ENCODE measurements around the gene SREBF1. TPM values are rescaled to one million over a fixed set of nuclear protein-coding genes. Genes with fewer than 3 reads are reported as not detected.

Gene SREBF1
- total and polyA plus RNA-seq, 2 of the 4 experiments (the other 2 are of a cell fraction), result 3.4 to 20.4 TPM

- no TSS peak for BruUV-seq (replicated peaks)
- peak; percentile 24 for ATAC-seq (ENCODE audit: low read depth)
Observed at GRCh38 chr17:17783116-17783824, 53.5 kb downstream of the SREBF1 start.

More at GRCh38 chr17:17783116-17783824, 53.5 kb downstream of the SREBF1 start:
- in situ Hi-C loops (cut with MboI; ENCODE audit: low sequenced_read_pairs), result no loop called here
- no peak overlapping the region for H3K9ac ChIP-seq (ENCODE audit: low read depth, low read length)
- H3K14ac ChIP-seq (replicated peaks; ENCODE audit: low read depth, low read length), result no peak overlapping the region
- H4K5ac ChIP-seq (ENCODE audit: low read depth, low read length), result no peak overlapping the region
- H3K4me1 ChIP-seq (ENCODE audit: control insufficient read depth, insufficient read depth, low read length), result peaks cover 42% of the 10 kb centered on the region
- H3K36me3 ChIP-seq (ENCODE audit: control insufficient read depth, insufficient read depth, low read length), result no peaks in the 10 kb centered on the region
- CTCF ChIA-PET, result no interaction called here
- H2AK5ac ChIP-seq (ENCODE audit: low read depth, low read length), result no peak overlapping the region
- H4K8ac ChIP-seq (ENCODE audit: low read depth in 2 of 2, low read length in 2 of 2), result no peak overlapping the region
- H3K18ac ChIP-seq (ENCODE audit: low read depth, low read length), result no peak overlapping the region
- H3K4ac ChIP-seq (ENCODE audit: low read depth, low read length), result no peak overlapping the region
- no peak for DNase-seq
- H3K9me1 ChIP-seq (ENCODE audit: insufficient read depth, low read length), result no peaks in the 10 kb centered on the region; the same call in none of the 2 replicates
- H3K27me3 ChIP-seq (ENCODE audit: control insufficient read depth, insufficient read depth, low read length), result no peaks in the 10 kb centered on the region
- TF ChIP-seq NFE2L2 (IDR thresholded peaks at IDR 0.05; ENCODE audit: low read depth, low read length) (no peak), RAD21 (IDR thresholded peaks at IDR 0.05; ENCODE audit: low read length) (no peak), SMC3 (IDR thresholded peaks at IDR 0.05; ENCODE audit: low read depth, low read length) (no peak), CTCF (conservative IDR thresholded peaks at IDR 0.05; ENCODE audit: low read depth, low read length) (no peak), MAZ (IDR thresholded peaks at IDR 0.05; ENCODE audit: borderline replicate concordance, low read depth, low read length) (no peak), ELK1 (IDR thresholded peaks at IDR 0.05; ENCODE audit: borderline replicate concordance, low read depth, low read length) (no peak), BHLHE40 (IDR thresholded peaks at IDR 0.05; ENCODE audit: low read depth, low read length) (no peak), RFX5 (IDR thresholded peaks at IDR 0.05; ENCODE audit: low read depth, low read length) (no peak), RCOR1 (IDR thresholded peaks at IDR 0.05; ENCODE audit: insufficient replicate concordance, low read length) (no peak), MAFK (IDR thresholded peaks at IDR 0.05; ENCODE audit: low read depth, low read length) (no peak), CHD1 (IDR thresholded peaks at IDR 0.05; ENCODE audit: low read depth, low read length) (no peak), CEBPB (IDR thresholded peaks at IDR 0.05; ENCODE audit: low read depth, low read length) (no peak), FOS (IDR thresholded peaks at IDR 0.05; ENCODE audit: low read depth, low read length) (no peak), POLR2A (IDR thresholded peaks at IDR 0.05; ENCODE audit: low read depth, low read length) (no peak)
- H3K9me3 ChIP-seq (ENCODE audit: control insufficient read depth, insufficient read depth, low read length), result no peaks in the 10 kb centered on the region
- H2BK15ac ChIP-seq (ENCODE audit: low read depth, low read length), result no peak overlapping the region
- intact Hi-C loops (cut with micrococcal nuclease), result loop anchor here (10.0 kb wide), 1 partner anchor 98 kb away; the partner anchor contains the start of gene RAI1
- no peak overlapping the region for H4K91ac ChIP-seq (ENCODE audit: insufficient read depth, low read depth, low read length)
- H3K56ac ChIP-seq (ENCODE audit: extremely low read depth, insufficient read depth, low read length), result no peak overlapping the region
- WGBS, 2 experiments (ENCODE audit: extremely low coverage in 2 of 2, insufficient read length in 1 of 2), result 0% methylated on average over 3 of the region's 75 CpGs; no CpG with 5 or more reads in 1 of the 2 experiments
- peaks cover 95% of the 10 kb centered on the region for H4K20me1 ChIP-seq (ENCODE audit: insufficient read depth, low read length)
- H2AFZ ChIP-seq (replicated peaks; ENCODE audit: low read length, poor library complexity), result peak overlapping the region; percentile 65
- peak overlapping the region; percentile 62 for H2AK9ac ChIP-seq (replicated peaks; ENCODE audit: low read depth, low read length, poor library complexity)
- H3K23ac ChIP-seq (ENCODE audit: low read depth, low read length), result no peak overlapping the region
- POLR2A ChIA-PET (ENCODE audit: unreplicated experiment), result no interaction called here
- no peak overlapping the region for H3K4me3 ChIP-seq (ENCODE audit: insufficient read depth, low read depth, low read length)
- peak overlapping the region; percentile 75 for H3K4me2 ChIP-seq (ENCODE audit: low read depth, low read length)
- H3K27ac ChIP-seq (ENCODE audit: insufficient read depth, low read length), result no peak overlapping the region
- H2BK120ac ChIP-seq (ENCODE audit: low read depth, low read length), result no peak overlapping the region
- no peak overlapping the region for H2BK5ac ChIP-seq (ENCODE audit: low read depth, low read length, poor library complexity, severe bottlenecking)
- dilution Hi-C loops (cut with HindIII; ENCODE audit: low sequenced_read_pairs, unreplicated experiment), result no loop called here
- peaks cover 12 to 85% of the 10 kb centered on the region in 2 experiments; a peak in 2 of 4 replicates for H3K79me1 ChIP-seq (ENCODE audit: low read depth in 1 of 2, low read length in 2 of 2)
- no peak overlapping the region for H2BK20ac ChIP-seq (ENCODE audit: low read depth, low read length)

All from IMR-90 (cell line).